ENCODE data around the gene NOM1.
A peak's percentile ranks its signal among the peaks of the same experiment; 100 is the strongest.
"Not testable (repeated sequence)": the region's sequence is repeated elsewhere in the genome, so short reads cannot be mapped to it uniquely, and the experiment has no call there.

The NOM1 gene

DNA sequence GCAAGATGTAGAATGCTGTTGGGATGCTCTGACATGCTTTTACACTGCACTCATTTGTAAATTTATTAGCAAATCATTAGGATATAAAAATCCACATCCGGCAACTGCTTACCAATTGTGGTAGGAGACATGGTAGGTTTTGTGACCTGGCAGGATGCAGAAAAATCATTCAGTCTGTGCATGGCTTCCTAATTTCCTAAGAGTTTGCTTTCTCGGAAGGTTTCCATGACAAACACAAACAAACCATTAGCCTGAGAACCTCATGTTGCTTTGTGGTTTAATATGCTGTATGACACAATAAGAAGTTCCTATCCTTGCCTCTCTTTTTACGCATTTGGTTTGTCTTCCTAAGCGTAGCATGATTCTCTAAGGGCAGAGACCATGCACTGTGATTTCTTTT, 41.9 kb upstream of the NOM1 start:
- H3K4me3 ChIP-seq (ENCODE audit: low read length) = no peak overlapping the region
- H3K9me3 ChIP-seq (ENCODE audit: insufficient read depth, low read length) = no peaks in the 10 kb centered on the region
- H3K4me1 ChIP-seq (ENCODE audit: low read length) = no peaks in the 10 kb centered on the region
- H3K27ac ChIP-seq (ENCODE audit: low read length) = no peak overlapping the region
- H3K79me2 ChIP-seq (ENCODE audit: low read length) = no peaks in the 10 kb centered on the region
- no peak overlapping the region for H3K4me2 ChIP-seq (ENCODE audit: low read length)
- no peaks in the 10 kb centered on the region for H4K20me1 ChIP-seq (ENCODE audit: insufficient read depth, low read length)
- H3K9ac ChIP-seq (ENCODE audit: low read length) = no peak overlapping the region
- TF ChIP-seq, protein P1, sequence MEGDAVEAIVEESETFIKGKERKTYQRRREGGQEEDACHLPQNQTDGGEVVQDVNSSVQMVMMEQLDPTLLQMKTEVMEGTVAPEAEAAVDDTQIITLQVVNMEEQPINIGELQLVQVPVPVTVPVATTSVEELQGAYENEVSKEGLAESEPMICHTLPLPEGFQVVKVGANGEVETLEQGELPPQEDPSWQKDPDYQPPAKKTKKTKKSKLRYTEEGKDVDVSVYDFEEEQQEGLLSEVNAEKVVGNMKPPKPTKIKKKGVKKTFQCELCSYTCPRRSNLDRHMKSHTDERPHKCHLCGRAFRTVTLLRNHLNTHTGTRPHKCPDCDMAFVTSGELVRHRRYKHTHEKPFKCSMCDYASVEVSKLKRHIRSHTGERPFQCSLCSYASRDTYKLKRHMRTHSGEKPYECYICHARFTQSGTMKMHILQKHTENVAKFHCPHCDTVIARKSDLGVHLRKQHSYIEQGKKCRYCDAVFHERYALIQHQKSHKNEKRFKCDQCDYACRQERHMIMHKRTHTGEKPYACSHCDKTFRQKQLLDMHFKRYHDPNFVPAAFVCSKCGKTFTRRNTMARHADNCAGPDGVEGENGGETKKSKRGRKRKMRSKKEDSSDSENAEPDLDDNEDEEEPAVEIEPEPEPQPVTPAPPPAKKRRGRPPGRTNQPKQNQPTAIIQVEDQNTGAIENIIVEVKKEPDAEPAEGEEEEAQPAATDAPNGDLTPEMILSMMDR (IDR thresholded peaks at IDR 0.05; ENCODE audit: low read depth, low read length) = no peak
- no peak for TF ChIP-seq EZH2phosphoT487 (IDR thresholded peaks at IDR 0.05; ENCODE audit: low read depth)
- H2AFZ ChIP-seq (ENCODE audit: low read depth, low read length) = no peak overlapping the region
- H3K36me3 ChIP-seq (replicated peaks; ENCODE audit: low read depth, low read length) = no peaks in the 10 kb centered on the region
- no peaks in the 10 kb centered on the region for H3K27me3 ChIP-seq (ENCODE audit: low read depth, low read length)

- not testable (repeated sequence) for H3K4me3 ChIP-seq (ENCODE audit: low read length); H2AFZ ChIP-seq (ENCODE audit: low read depth, low read length); H3K9me3 ChIP-seq (ENCODE audit: insufficient read depth, low read length); H3K4me2 ChIP-seq (ENCODE audit: low read length); H4K20me1 ChIP-seq (ENCODE audit: insufficient read depth, low read length); H3K27me3 ChIP-seq (ENCODE audit: low read depth, low read length); H3K4me1 ChIP-seq (ENCODE audit: low read length); H3K9ac ChIP-seq (ENCODE audit: low read length); H3K27ac ChIP-seq (ENCODE audit: low read length); H3K36me3 ChIP-seq (replicated peaks; ENCODE audit: low read depth, low read length); H3K79me2 ChIP-seq (ENCODE audit: low read length)
These were observed 39.8 kb upstream of the NOM1 start for GRCh38 chr7:156909574-156910252.

GRCh38 chr7:156918635-156919034, 30.9 kb upstream of the NOM1 start:
- no peaks in the 10 kb centered on the region for H4K20me1 ChIP-seq (ENCODE audit: insufficient read depth, low read length)
- H3K4me2 ChIP-seq (ENCODE audit: low read length) = peak overlapping the region; percentile 94

DNA sequence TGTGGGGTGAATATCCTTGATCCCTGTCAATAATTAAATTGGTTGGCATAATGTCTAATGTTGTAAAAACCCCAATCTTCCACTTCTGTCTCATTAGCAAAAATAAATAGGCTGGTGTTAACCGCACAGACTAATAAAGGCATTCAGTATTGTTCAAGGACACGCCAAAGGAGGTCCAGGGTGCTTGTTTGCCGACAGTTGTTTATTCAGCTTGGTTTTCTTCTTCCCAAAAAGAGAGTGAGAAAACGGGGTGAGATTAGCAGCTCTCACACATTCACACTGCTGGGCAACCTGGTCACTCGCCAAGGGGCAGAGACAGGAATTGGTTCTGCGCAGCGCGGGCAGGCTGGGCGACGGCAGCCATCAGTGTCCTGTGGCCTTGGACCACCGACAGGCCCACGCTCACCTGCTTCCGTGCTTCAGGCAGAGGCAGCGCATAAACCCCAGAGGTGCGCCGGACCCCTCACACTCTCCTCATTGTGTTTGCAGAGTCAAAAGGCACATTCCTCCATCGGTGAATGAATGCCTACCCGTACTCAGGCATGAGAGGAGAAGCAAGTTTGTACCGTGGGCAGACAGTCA, 30.3 kb upstream of the NOM1 start:
- H3K9ac ChIP-seq (ENCODE audit: low read length) = peak overlapping the region; percentile 75
- peak overlapping the region; percentile 68 for H3K4me3 ChIP-seq (ENCODE audit: low read length)
- peak overlapping the region; percentile 96 for H3K27ac ChIP-seq (ENCODE audit: low read length)
- no peaks in the 10 kb centered on the region for H4K20me1 ChIP-seq (ENCODE audit: insufficient read depth, low read length)
- TF ChIP-seq, protein P1 (IDR thresholded peaks at IDR 0.05; ENCODE audit: low read depth, low read length) = no peak
- H2AFZ ChIP-seq (ENCODE audit: low read depth, low read length) = peak overlapping the region; percentile 33; the same call in 1 of the 2 replicates
- H3K4me1 ChIP-seq (ENCODE audit: low read length) = peaks cover 54% of the 10 kb centered on the region
- H3K9me3 ChIP-seq (ENCODE audit: insufficient read depth, low read length) = no peaks in the 10 kb centered on the region
- no peaks in the 10 kb centered on the region for H3K79me2 ChIP-seq (ENCODE audit: low read length)
- no peaks in the 10 kb centered on the region for H3K36me3 ChIP-seq (replicated peaks; ENCODE audit: low read depth, low read length)
- H3K4me2 ChIP-seq (ENCODE audit: low read length) = peak overlapping the region; percentile 94
- H3K27me3 ChIP-seq (ENCODE audit: low read depth, low read length) = no peaks in the 10 kb centered on the region

More at GRCh38 chr7:156918635-156919034, 30.9 kb upstream of the NOM1 start:
- Histone ChIP-seq H3K27me3 (ENCODE audit: low read depth, low read length) (no peaks in the 10 kb centered on the region), H3K36me3 (replicated peaks; ENCODE audit: low read depth, low read length) (no peaks in the 10 kb centered on the region), H3K4me3 (ENCODE audit: low read length) (peak overlapping the region; percentile 68), H3K27ac (ENCODE audit: low read length) (peak overlapping the region; percentile 96), H2AFZ (ENCODE audit: low read depth, low read length) (no peak overlapping the region), H3K4me1 (ENCODE audit: low read length) (peaks cover 54% of the 10 kb centered on the region), H3K79me2 (ENCODE audit: low read length) (no peaks in the 10 kb centered on the region), H3K9ac (ENCODE audit: low read length) (peak overlapping the region; percentile 75), H3K9me3 (ENCODE audit: insufficient read depth, low read length) (no peaks in the 10 kb centered on the region)
- no peak for TF ChIP-seq EZH2phosphoT487 (IDR thresholded peaks at IDR 0.05; ENCODE audit: low read depth)
- TF ChIP-seq, protein P1 (IDR thresholded peaks at IDR 0.05; ENCODE audit: low read depth, low read length) = no peak
